T-cell (primary cell): ENCODE measurements around the gene ZGPAT. TPM values are rescaled to one million over a fixed set of nuclear protein-coding genes. Genes with fewer than 3 reads are reported as not detected.

Source experiments
- ATAC-seq, 4 experiments: fragments of 200-7000 bp in 3 of 4; fragments of 150-1000 bp in 1 of 4; cut with Tn5 transposase; replicated peaks in 1 of 4; 1 replicate in 3 of 4; 2 replicates in 1 of 4; pipeline ENCODE4 v1.10.0; 2021; ENCODE audit warnings: moderate library complexity in 3 of 4, mild to moderate bottlenecking in 2 of 4, moderate number of reproducible peaks in 1 of 4
- CTCF ChIA-PET, 2 donors: fragments of 300-600 bp; sonication (Branson Sonifier 250); formaldehyde crosslinking; loops; one replicate each; lab custom pipeline; 2022; ENCODE audit warnings: antibody characterized with exemption in 2 of 2; lab: Charles Lee
- POLR2A ChIA-PET, 2 donors: fragments of 300-600 bp; sonication (Branson Sonifier 250); formaldehyde crosslinking; loops; one replicate each; lab custom pipeline; 2022; ENCODE audit warnings: antibody characterized with exemption in 2 of 2; lab: Charles Lee
- DNase-seq, 35 experiments: peaks; one replicate each; pipeline versions ENCODE4 v3.0.0 to v3.0.0-alpha.2; 2013 to 2023
- H3K27ac ChIP-seq: one replicate; pipeline ENCODE4 v1.5.1; 2013; ENCODE audit warnings: low read length
- H3K27me3 ChIP-seq, 2 experiments: replicated peaks in 1 of 2; 1 replicate in 1 of 2; 2 replicates in 1 of 2; pipeline versions ENCODE4 v1.6.1 to v1.7.0; 2013; ENCODE audit warnings: low read length in 1 of 2, mixed read lengths in 1 of 2; ENCODE audit not compliant: control insufficient read depth in 2 of 2, insufficient read depth in 2 of 2; ENCODE audit errors: extremely low read depth in 1 of 2
- H3K36me3 ChIP-seq, 2 donors: 1 replicate in 1 of 2; 2 replicates in 1 of 2; pipeline versions ENCODE4 v1.6.1 to v1.7.0; 2013; ENCODE audit warnings: low read length in 1 of 2; ENCODE audit not compliant: control insufficient read depth in 2 of 2, insufficient read depth in 1 of 2; ENCODE audit errors: extremely low read depth in 1 of 2
- H3K4me1 ChIP-seq, 2 experiments: 1 replicate in 1 of 2; 2 replicates in 1 of 2; pipeline versions ENCODE4 v1.6.1 to v1.7.0; 2013; ENCODE audit warnings: low read length in 2 of 2, mixed read lengths in 1 of 2; ENCODE audit not compliant: insufficient read depth in 2 of 2, control insufficient read depth in 1 of 2; ENCODE audit errors: extremely low read depth in 1 of 2
- H3K4me3 ChIP-seq, 2 donors: 1 replicate in 1 of 2; 2 replicates in 1 of 2; pipeline versions ENCODE4 v1.5.1 to v1.7.0; 2013; ENCODE audit warnings: mild to moderate bottlenecking in 2 of 2, low read length in 1 of 2, moderate library complexity in 1 of 2; ENCODE audit not compliant: control insufficient read depth in 1 of 2; ENCODE audit errors: extremely low read depth in 1 of 2
- H3K9me3 ChIP-seq: 2 replicates; pipeline ENCODE4 v1.7.0; 2013
- H3K27ac Mint-ChIP-seq, 2 donors: one replicate each; pipeline ENCODE4 v1.8.0; 2020 to 2021; ENCODE audit warnings: mild to moderate bottlenecking in 2 of 2, mixed read lengths in 2 of 2
- H3K27me3 Mint-ChIP-seq, 2 donors: one replicate each; pipeline ENCODE4 v1.8.0; 2021 to 2022; ENCODE audit warnings: mixed read lengths in 2 of 2
- H3K36me3 Mint-ChIP-seq: one replicate; pipeline ENCODE4 v1.8.0; 2021; ENCODE audit warnings: mixed read lengths
- H3K4me1 Mint-ChIP-seq, 3 donors: one replicate each; pipeline ENCODE4 v1.8.0; 2020 to 2022; ENCODE audit warnings: mixed read lengths in 3 of 3, mild to moderate bottlenecking in 1 of 3
- H3K4me3 Mint-ChIP-seq, 3 donors: one replicate each; pipeline ENCODE4 v1.8.0; 2020 to 2022; ENCODE audit warnings: mild to moderate bottlenecking in 3 of 3, mixed read lengths in 3 of 3, moderate library complexity in 3 of 3
- H3K9me3 Mint-ChIP-seq, 3 donors: one replicate each; pipeline ENCODE4 v1.8.0; 2020 to 2022; ENCODE audit warnings: mixed read lengths in 3 of 3
- WGBS: methylation state at CpG from one replicate; pipeline ENCODE4 v1.1.5; 2013; ENCODE audit warnings: missing lambda C conversion rate; ENCODE audit not compliant: insufficient coverage; 5-methylcytosine and 5-hydroxymethylcytosine counted together
- total RNA-seq, 35 experiments: library from RNA in 6 of 35; stranded (reverse) in 6 of 35; fragments of 120-200 nt in 1 of 35; gene quantifications; one replicate each; pipeline versions ENCODE4 v1.2.1 to v1.2.4 and lab custom pipeline; 2013 to 2026

Gene ZGPAT
- total RNA-seq, 5 donors from 2014 or later (not counting 1 experiment from before 2014, with no cell fraction given), result 42.7 to 71.0 (median 59.0) TPM

- Mint-ChIP-seq H3K9me3 (no peaks in the 10 kb centered on the region), H3K27me3 (no peaks in the 10 kb centered on the region), H3K36me3 (peaks cover 9% of the 10 kb centered on the region), H3K4me1 (peaks cover 9 to 41% (median 15%) of the 10 kb centered on the region in 3 donors), H3K27ac (no peak overlapping the region), H3K4me3 (no peak overlapping the region)
- H3K27me3 ChIP-seq, result no peaks in the 10 kb centered on the region
- peaks cover 20 to 30% of the 10 kb centered on the region in 2 donors for H3K36me3 ChIP-seq
- no peak overlapping the region for H3K4me3 ChIP-seq
- WGBS, result 97% methylated on average over 13 of the region's 16 CpGs
- H3K27ac ChIP-seq, result no peak overlapping the region
- DNase-seq, result peak in 1 of 35 experiments; percentile 0
- POLR2A ChIA-PET, result no interaction called here
- H3K4me1 ChIP-seq, result peaks cover 0 to 68% of the 10 kb centered on the region in 2 experiments
- no peak for ATAC-seq
- CTCF ChIA-PET, result no interaction called here
- no peaks in the 10 kb centered on the region for H3K9me3 ChIP-seq
Observed at GRCh38 chr20:63702036-63702665, 5.7 kb upstream of the ZGPAT start.

GRCh38 chr20:63702751-63703470, 4.9 kb upstream of the ZGPAT start:
- Histone ChIP-seq H3K4me3 (no peak overlapping the region), H3K9me3 (no peaks in the 10 kb centered on the region), H3K4me1 (peaks cover 0 to 62% of the 10 kb centered on the region in 2 experiments), H3K27ac (no peak overlapping the region), H3K36me3 (peaks cover 20 to 30% of the 10 kb centered on the region in 2 donors), H3K27me3 (no peaks in the 10 kb centered on the region)
- no peaks in the 10 kb centered on the region for H3K9me3 Mint-ChIP-seq
- ChIA-PET CTCF (interaction anchor here in 1 of 2 donors (0.5 to 0.6 kb wide), 2 partner anchors 364 to 400 kb away, joined by 4 read pairs; no protein-coding TSS in a partner anchor), POLR2A (no interaction called here)
- 93% methylated on average over 12 of the region's 13 CpGs for WGBS
- peaks cover 9% of the 10 kb centered on the region for H3K36me3 Mint-ChIP-seq
- H3K4me1 Mint-ChIP-seq, result peaks cover 9 to 37% (median 13%) of the 10 kb centered on the region in 3 donors
- ATAC-seq, result no peak
- peak in 1 of 35 experiments; percentile 0 for DNase-seq
- H3K27ac Mint-ChIP-seq, result no peak overlapping the region
- H3K27me3 Mint-ChIP-seq, result no peaks in the 10 kb centered on the region
- H3K4me3 Mint-ChIP-seq, result no peak overlapping the region

GRCh38 chr20:63703471-63703975, 4.3 kb upstream of the ZGPAT start:
- Mint-ChIP-seq H3K9me3 (no peaks in the 10 kb centered on the region), H3K36me3 (peaks cover 9% of the 10 kb centered on the region), H3K27ac (no peak overlapping the region), H3K27me3 (no peaks in the 10 kb centered on the region), H3K4me1 (peaks cover 11 to 37% (median 14%) of the 10 kb centered on the region in 3 donors), H3K4me3 (no peak overlapping the region)
- no peak for ATAC-seq
- POLR2A ChIA-PET, result no interaction called here
- Histone ChIP-seq H3K9me3 (no peaks in the 10 kb centered on the region), H3K4me1 (peaks cover 2 to 62% of the 10 kb centered on the region in 2 experiments), H3K27ac (no peak overlapping the region), H3K27me3 (no peaks in the 10 kb centered on the region), H3K4me3 (no peak overlapping the region), H3K36me3 (peaks cover 20 to 30% of the 10 kb centered on the region in 2 donors)
- WGBS, result 93% methylated on average over 12 of the region's 15 CpGs
- CTCF ChIA-PET, result interaction anchor here in 1 of 2 donors (0.5 to 0.6 kb wide), 2 partner anchors 364 to 399 kb away, joined by 4 read pairs; no protein-coding TSS in a partner anchor
- peak in 1 of 35 experiments; percentile 0 for DNase-seq

- Mint-ChIP-seq H3K27ac (no peak overlapping the region), H3K4me1 (peaks cover 18 to 43% (median 21%) of the 10 kb centered on the region in 3 donors), H3K9me3 (no peaks in the 10 kb centered on the region), H3K36me3 (peaks cover 9% of the 10 kb centered on the region), H3K27me3 (no peaks in the 10 kb centered on the region), H3K4me3 (peak overlapping the region in 1 of 3 donors; percentile 10)
- DNase-seq, result peak in 1 of 35 experiments; percentile 0
- Histone ChIP-seq H3K27ac (no peak overlapping the region), H3K9me3 (no peaks in the 10 kb centered on the region), H3K36me3 (peaks cover 20 to 32% of the 10 kb centered on the region in 2 donors), H3K4me3 (no peak overlapping the region), H3K4me1 (peaks cover 7 to 62% of the 10 kb centered on the region in 2 experiments), H3K27me3 (no peaks in the 10 kb centered on the region)
- ChIA-PET CTCF (no interaction called here), POLR2A (no interaction called here)
- ATAC-seq, result no peak
- WGBS, result 98% methylated on average over 10 of the region's 11 CpGs
Observed at GRCh38 chr20:63703976-63704748, 3.7 kb upstream of the ZGPAT start.

GRCh38 chr20:63704749-63705117, 3.1 kb upstream of the ZGPAT start:
- H3K9me3 Mint-ChIP-seq, result no peaks in the 10 kb centered on the region
- H3K27me3 Mint-ChIP-seq, result no peaks in the 10 kb centered on the region
- no peak overlapping the region for H3K4me3 ChIP-seq
- peaks cover 20 to 37% of the 10 kb centered on the region in 2 donors for H3K36me3 ChIP-seq
- peaks cover 9% of the 10 kb centered on the region for H3K36me3 Mint-ChIP-seq
- 87% methylated on average over 6 of the region's 6 CpGs for WGBS
- ChIA-PET CTCF (no interaction called here), POLR2A (no interaction called here)
- no peaks in the 10 kb centered on the region for H3K27me3 ChIP-seq
- peaks cover 20 to 47% (median 25%) of the 10 kb centered on the region in 3 donors for H3K4me1 Mint-ChIP-seq
- H3K9me3 ChIP-seq, result no peaks in the 10 kb centered on the region
- no peak overlapping the region for H3K27ac ChIP-seq
- peak overlapping the region; percentile 7 to 11 for H3K27ac Mint-ChIP-seq
- DNase-seq (no peak), ATAC-seq (no peak)
- H3K4me3 Mint-ChIP-seq, result no peak overlapping the region
- H3K4me1 ChIP-seq, result peaks cover 7 to 62% of the 10 kb centered on the region in 2 experiments
